Measurements from ENCODE around the gene MT1G.

GRCh38 chr16:56618138-56618537 is 49.7 kb downstream of the MT1G start:
- TF ChIP-seq CTCF (IDR thresholded peaks at IDR 0.05) = no peak
- TF ChIP-seq POLR2AphosphoS5 (IDR thresholded peaks at IDR 0.05) = no peak
